Glomerular visceral epithelial cell (primary cell): ENCODE results near the gene ERAS.

ENCODE experiments used
- DNase-seq: peaks from one replicate; pipeline ENCODE4 v3.0.0-alpha.2; 2016; ENCODE audit errors: extremely low spot score

The ERAS gene, protein sequence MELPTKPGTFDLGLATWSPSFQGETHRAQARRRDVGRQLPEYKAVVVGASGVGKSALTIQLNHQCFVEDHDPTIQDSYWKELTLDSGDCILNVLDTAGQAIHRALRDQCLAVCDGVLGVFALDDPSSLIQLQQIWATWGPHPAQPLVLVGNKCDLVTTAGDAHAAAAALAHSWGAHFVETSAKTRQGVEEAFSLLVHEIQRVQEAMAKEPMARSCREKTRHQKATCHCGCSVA

DNA sequence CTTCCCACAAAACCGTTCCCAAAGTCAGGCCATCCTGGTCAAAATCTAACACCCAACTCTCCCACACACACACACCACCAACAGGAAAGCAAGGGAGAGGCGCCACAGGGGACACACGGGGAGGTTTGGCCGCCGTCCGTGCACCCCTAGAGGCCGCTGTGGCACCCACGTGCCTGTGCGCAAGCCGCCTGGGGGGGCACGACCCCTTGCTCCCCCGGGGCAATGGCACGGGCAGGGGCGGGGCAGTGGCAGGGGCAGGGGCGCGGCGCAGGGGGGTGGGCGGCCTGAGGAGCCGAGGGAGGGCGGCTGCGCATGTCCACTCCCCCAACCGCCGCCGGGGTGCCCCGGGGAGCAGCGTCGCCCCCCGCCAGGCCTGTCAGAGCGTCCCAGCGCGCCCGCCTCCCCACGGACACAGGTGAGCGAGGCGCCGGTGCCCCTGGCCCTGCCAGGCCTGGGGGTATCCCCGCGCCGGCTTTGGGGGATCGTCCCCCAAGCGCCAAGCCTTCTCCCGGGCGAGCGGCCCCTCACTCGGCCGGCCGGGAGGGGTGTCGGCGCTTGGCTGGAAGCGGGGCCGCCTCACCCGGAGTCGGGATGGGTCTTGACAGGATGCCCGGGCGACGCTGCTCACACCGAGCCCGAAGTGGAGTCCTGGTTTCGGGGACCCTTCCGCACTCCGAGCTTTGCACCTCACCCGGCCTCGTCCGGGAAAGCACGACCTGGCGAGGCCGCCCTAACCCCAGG, at the start of gene ERAS:
ERAS (plus strand) TSS at position 379 of the 741 bp plus-strand sequence. CDS start 2,611 bp downstream, outside the sequence.
- DNase-seq: no peak

- no peak for DNase-seq
Measured at GRCh38 chrX:48776818-48777439, 49.4 kb upstream of the ERAS start.

DNA sequence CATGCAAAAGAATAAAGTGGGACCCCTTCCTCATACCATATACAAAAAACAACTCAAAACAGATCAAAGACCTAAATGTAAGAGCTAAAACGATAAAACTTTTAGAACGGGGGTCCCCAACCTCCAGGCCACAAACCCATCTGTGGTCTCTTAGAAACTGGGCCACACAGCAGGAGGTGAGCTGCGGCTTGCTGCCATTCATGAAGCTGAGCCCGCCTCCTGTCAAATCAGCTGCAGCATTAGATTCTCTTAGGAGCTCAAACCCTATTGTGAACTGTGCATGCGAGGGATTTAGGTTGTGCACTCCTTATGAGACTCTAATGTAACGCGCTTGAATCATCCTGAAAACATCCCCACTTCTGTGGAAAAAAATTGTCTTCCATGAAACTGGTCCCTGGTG, 46.9 kb upstream of the ERAS start:
- no peak for DNase-seq

DNA sequence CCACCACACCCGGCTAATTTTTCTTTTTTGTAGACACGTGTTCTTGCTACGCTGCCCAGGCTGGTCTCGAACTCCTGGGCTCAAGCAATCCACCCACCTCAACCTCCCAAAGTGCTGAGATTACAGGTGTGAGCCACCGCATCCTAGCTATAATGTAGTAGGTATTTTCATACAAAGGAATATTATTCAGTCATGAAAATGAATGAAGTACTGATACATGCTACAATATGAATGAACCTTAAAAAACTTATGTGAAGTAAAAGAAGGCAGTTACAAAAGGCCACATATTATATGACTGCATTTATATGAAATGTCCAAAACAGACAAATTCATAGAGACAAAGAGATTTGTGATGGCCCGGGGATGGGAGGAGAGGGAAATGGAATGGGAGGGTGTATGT, 44.6 kb upstream of the ERAS start:
- no peak for DNase-seq

DNA sequence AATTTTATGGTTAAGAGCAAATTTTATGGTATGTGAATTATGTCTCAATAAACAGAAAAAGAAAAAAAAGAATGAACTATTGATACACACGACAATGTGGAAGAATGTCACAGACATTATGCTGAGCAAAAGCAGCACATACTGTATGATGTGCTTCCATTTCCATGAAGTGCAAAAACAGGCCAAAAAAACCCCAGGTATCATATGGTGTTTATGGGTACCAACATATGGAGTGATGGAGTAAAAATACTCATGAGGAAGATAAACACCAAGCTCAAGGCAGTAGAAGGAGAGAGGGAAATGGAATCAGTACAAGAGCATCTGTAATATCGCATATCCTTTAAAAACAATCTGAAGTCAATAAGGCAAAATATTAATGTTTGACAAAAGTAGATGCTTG, 44.1 kb upstream of the ERAS start:
- DNase-seq: no peak

- DNase-seq: no peak
Measured at GRCh38 chrX:48782795-48783194, 43.5 kb upstream of the ERAS start.

DNA sequence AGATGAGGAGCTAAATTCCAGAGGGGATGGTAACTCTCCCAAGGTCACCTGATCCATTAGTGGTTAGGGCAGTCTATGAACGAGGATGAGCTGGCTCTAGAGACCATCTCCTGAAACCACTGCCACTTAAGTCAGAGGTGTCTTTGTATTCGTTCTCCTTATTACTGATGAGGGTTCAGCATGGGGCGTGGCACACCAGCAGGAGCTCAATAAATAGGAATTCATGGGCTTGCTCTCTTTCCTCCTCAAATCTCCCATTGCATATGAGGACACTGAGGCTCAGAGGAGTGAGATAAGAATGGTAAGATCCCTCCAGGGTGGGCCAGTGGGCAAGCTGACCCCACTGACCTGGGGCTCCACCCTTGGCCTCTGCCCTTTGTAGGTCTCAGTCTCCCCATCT, 41.6 kb upstream of the ERAS start:
- no peak for DNase-seq

- DNase-seq: no peak
Measured at GRCh38 chrX:48785186-48785539, 41.1 kb upstream of the ERAS start.

DNA sequence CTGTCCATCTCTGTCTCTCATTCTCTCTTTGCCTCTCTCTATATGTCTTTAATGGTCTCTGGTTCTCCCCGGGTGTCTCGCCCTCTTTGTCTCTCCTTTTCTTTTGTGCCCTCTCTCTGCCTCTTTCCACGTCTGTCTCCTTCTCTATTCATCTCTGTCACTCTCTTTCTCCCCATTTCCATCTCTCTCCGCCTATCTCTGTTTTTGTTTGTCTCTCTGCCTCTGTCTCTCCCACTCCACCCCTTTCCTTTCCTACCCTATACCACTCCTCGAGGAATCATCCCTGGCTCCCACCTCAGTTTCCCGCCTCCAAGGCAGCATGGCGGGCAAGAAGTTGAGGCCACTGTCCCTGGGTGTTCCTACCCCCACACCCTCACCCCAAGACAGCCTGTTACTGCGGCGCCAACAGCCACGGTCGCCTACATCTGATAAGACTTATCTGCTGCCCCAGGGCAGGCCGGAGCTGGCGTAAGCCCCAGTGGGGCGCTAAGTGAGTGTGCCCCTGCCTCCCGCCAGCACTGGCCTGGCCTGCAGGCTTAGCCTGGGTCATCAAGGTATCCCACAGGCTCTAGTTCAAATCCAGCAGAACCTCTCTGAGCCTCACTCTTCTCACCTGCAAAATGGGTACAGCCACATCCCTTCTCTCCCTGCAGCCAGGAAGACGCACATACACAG, 40.6 kb upstream of the ERAS start:
- no peak for DNase-seq

- DNase-seq: no peak
Measured at GRCh38 chrX:48786341-48786800, 39.9 kb upstream of the ERAS start, which contains the start of gene GATA1. GATA1 (plus strand) TSS chrX:48786590; CDS start chrX:48791110, 4,520 bp downstream.

- DNase-seq: no peak
Measured at GRCh38 chrX:48786825-48787504, 39.3 kb upstream of the ERAS start.

DNA sequence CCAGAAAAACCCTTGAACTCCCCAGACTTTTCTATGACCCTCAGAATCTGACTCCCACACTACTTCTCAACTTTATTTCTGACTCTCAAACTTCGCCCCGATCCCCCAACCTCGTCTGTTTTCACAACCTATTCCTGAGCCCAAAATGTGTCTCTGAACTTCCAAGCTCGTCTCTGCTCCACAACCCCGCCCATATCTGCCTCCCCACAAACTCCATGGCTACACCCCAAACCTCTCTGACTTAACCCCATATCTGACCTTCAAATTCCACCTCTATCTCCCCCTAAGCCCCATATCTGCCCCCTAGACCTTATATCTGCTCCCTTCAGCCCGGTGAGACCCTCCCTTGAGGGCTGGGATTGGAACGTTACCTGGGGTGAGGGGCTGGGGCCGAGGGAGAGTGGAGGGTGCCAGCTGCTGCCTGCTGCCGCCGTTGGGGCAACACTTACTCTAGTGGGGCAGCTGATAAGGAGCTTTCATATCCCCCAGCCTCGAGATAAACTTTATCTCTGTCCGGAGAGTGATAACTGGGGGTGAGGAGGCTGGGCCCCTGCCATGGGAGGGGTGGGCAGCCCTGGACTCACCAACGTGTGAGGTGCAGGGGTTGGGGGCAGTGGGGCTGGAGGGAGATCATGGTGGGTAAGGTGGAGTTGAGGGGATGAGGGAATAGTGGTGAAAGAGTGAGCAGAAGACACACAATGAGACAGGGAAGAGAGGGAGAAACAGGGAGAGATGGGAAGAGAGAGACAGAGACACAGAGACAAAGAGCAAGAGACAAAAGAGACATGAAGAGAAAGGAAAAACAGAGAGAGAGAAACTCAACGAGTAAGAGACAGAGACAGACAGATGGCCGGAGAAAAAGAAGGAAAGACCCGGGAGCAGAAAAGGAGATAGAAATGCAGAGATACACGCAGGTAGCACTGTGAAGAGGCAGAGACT, 38.5 kb upstream of the ERAS start:
- DNase-seq: no peak

GRCh38 chrX:48789366-48790220, 36.7 kb upstream of the ERAS start:
- no peak for DNase-seq

GRCh38 chrX:48790477-48790876, 35.8 kb upstream of the ERAS start:
- no peak for DNase-seq

DNA sequence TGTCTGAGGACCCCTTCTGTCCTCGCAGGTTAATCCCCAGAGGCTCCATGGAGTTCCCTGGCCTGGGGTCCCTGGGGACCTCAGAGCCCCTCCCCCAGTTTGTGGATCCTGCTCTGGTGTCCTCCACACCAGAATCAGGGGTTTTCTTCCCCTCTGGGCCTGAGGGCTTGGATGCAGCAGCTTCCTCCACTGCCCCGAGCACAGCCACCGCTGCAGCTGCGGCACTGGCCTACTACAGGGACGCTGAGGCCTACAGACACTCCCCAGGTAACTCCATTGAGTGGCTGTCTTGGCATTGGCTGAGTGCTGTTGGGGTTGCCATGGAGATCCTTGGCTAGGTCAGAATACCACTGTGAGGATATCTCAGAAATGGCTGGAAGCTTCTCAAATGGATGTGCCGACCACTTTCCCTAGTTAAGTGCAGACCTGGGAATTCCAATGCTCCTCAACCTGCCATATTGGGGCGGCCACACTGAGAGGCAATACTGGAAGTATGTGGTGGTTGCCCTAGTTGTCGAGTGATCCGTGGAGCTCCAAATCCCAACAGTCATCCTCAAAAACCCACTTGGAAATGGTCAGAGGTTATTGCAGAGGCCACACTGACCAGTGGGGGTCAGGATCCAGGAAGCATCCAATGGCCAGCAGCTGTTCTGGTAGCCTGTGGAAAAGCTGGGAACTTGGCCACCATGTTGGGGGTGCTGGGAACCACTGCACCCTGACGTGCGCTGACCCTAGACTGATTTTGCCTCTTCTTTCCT, 35.1 kb upstream of the ERAS start:
- no peak for DNase-seq

- DNase-seq: no peak
Measured at GRCh38 chrX:48792219-48792618, 34.1 kb upstream of the ERAS start.

DNA sequence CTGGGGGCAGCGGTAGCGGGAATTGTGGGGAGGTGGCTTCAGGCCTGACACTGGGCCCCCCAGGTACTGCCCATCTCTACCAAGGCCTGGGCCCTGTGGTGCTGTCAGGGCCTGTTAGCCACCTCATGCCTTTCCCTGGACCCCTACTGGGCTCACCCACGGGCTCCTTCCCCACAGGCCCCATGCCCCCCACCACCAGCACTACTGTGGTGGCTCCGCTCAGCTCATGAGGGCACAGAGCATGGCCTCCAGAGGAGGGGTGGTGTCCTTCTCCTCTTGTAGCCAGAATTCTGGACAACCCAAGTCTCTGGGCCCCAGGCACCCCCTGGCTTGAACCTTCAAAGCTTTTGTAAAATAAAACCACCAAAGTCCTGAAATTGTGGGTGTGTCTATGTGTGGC, 32.4 kb upstream of the ERAS start:
- DNase-seq: no peak

GRCh38 chrX:48794340-48794910, 31.9 kb upstream of the ERAS start:
- DNase-seq: no peak
